GM18508 (cell line): ENCODE data around the gene CD19.
"Not testable (repeated sequence)": the region's sequence is repeated elsewhere in the genome, so short reads cannot be mapped to it uniquely, and the experiment has no call there.

ENCODE experiments used
- ATAC-seq: cut with Tn5 transposase; IDR thresholded peaks from one replicate; pipeline ENCODE4 v1.9.1; 2021; ENCODE audit warnings: moderate number of reproducible peaks; ENCODE audit not compliant: insufficient read depth, unreplicated experiment

CD19 gene

GRCh38 chr16:28977703-28978662 lies 46.2 kb downstream of the CD19 start:
- no peak for ATAC-seq

GRCh38 chr16:28980330-28980729 lies 48.6 kb downstream of the CD19 start:
- not testable (repeated sequence) for ATAC-seq

- no peak for ATAC-seq
Observed at GRCh38 chr16:28980929-28981328, 49.2 kb downstream of the CD19 start.

GRCh38 chr16:28981517-28981916 lies 49.7 kb downstream of the CD19 start:
- no peak for ATAC-seq

GRCh38 chr16:28982418-28982817 lies 50.6 kb downstream of the CD19 start:
- ATAC-seq: no peak

GRCh38 chr16:28982949-28983348 lies 51.2 kb downstream of the CD19 start:
- ATAC-seq: no peak

GRCh38 chr16:28983644-28984043 lies 51.9 kb downstream of the CD19 start:
- ATAC-seq: no peak

GRCh38 chr16:28984091-28984490 lies 52.3 kb downstream of the CD19 start:
- ATAC-seq: no peak

- no peak for ATAC-seq
Observed at GRCh38 chr16:28984619-28985135, 52.9 kb downstream of the CD19 start, which contains the start of gene LAT. Gene LAT (plus strand): TSS chr16:28985052. CDS start chr16:28985418, 366 bp downstream.

GRCh38 chr16:28985211-28986041 lies 53.7 kb downstream of the CD19 start:
- no peak for ATAC-seq

GRCh38 chr16:28986046-28986445 lies 54.3 kb downstream of the CD19 start:
- ATAC-seq: no peak

- ATAC-seq: no peak
Observed at GRCh38 chr16:28986492-28986891, 54.7 kb downstream of the CD19 start.

GRCh38 chr16:28987170-28987853 lies 55.5 kb downstream of the CD19 start:
- ATAC-seq: no peak
